ENCODE data around the gene DUSP8.

Gene DUSP8

GRCh38 chr11:1563697-1564534 lies 8.2 kb downstream of the DUSP8 start:
- TF ChIP-seq MYC (IDR thresholded peaks at IDR 0.05; ENCODE audit: low read depth, low read length): no peak
- no peak for TF ChIP-seq POLR2A (IDR thresholded peaks at IDR 0.05; ENCODE audit: extremely low read depth, insufficient read length)
- TF ChIP-seq MAX (IDR thresholded peaks at IDR 0.05; ENCODE audit: low read depth, low read length): no peak
- no peak for TF ChIP-seq CTCF (IDR thresholded peaks at IDR 0.05; ENCODE audit: low read depth, low read length)
- DNase-seq (ENCODE audit: low read depth): no peak
- no peak overlapping the region for H3K4me3 ChIP-seq (ENCODE audit: low read depth, low read length)

- TF ChIP-seq MYC (IDR thresholded peaks at IDR 0.05; ENCODE audit: low read depth, low read length): no peak
- TF ChIP-seq POLR2A (IDR thresholded peaks at IDR 0.05; ENCODE audit: extremely low read depth, insufficient read length): no peak
- TF ChIP-seq MAX (IDR thresholded peaks at IDR 0.05; ENCODE audit: low read depth, low read length): no peak
- no peak for TF ChIP-seq CTCF (IDR thresholded peaks at IDR 0.05; ENCODE audit: low read depth, low read length)
- no peak for DNase-seq (ENCODE audit: low read depth)
- no peak overlapping the region for H3K4me3 ChIP-seq (ENCODE audit: low read depth, low read length)
Measured at GRCh38 chr11:1563149-1563638, 8.9 kb downstream of the DUSP8 start.

GRCh38 chr11:1562469-1563148 lies 9.5 kb downstream of the DUSP8 start:
- H3K4me3 ChIP-seq (ENCODE audit: low read depth, low read length): no peak overlapping the region
- TF ChIP-seq MYC (IDR thresholded peaks at IDR 0.05; ENCODE audit: low read depth, low read length) (no peak), CTCF (IDR thresholded peaks at IDR 0.05; ENCODE audit: low read depth, low read length) (no peak), MAX (IDR thresholded peaks at IDR 0.05; ENCODE audit: low read depth, low read length) (no peak), POLR2A (IDR thresholded peaks at IDR 0.05; ENCODE audit: extremely low read depth, insufficient read length) (no peak)
- no peak for DNase-seq (ENCODE audit: low read depth)

- no peak for DNase-seq (ENCODE audit: low read depth)
- TF ChIP-seq CTCF (IDR thresholded peaks at IDR 0.05; ENCODE audit: low read depth, low read length) (no peak), MYC (IDR thresholded peaks at IDR 0.05; ENCODE audit: low read depth, low read length) (no peak), POLR2A (IDR thresholded peaks at IDR 0.05; ENCODE audit: extremely low read depth, insufficient read length) (no peak), MAX (IDR thresholded peaks at IDR 0.05; ENCODE audit: low read depth, low read length) (no peak)
- H3K4me3 ChIP-seq (ENCODE audit: low read depth, low read length): no peak overlapping the region
Measured at GRCh38 chr11:1561955-1562354, 10.1 kb downstream of the DUSP8 start.

GRCh38 chr11:1561266-1561665 lies 10.8 kb downstream of the DUSP8 start:
- TF ChIP-seq MYC (IDR thresholded peaks at IDR 0.05; ENCODE audit: low read depth, low read length) (no peak), CTCF (IDR thresholded peaks at IDR 0.05; ENCODE audit: low read depth, low read length) (no peak), MAX (IDR thresholded peaks at IDR 0.05; ENCODE audit: low read depth, low read length) (no peak), POLR2A (IDR thresholded peaks at IDR 0.05; ENCODE audit: extremely low read depth, insufficient read length) (no peak)
- no peak for DNase-seq (ENCODE audit: low read depth)
- H3K4me3 ChIP-seq (ENCODE audit: low read depth, low read length): no peak overlapping the region

All from NB4 (cell line).